ENCODE data around the gene NR6A1.

Gene NR6A1

GRCh38 chr9:124504530-124505005 is 266.5 kb downstream of the NR6A1 start:
- no peak overlapping the region for H3K4me3 ChIP-seq (replicated peaks; ENCODE audit: low read depth, low read length)
- DNase-seq (ENCODE audit: low read depth): no peak
- no peak for TF ChIP-seq CTCF (IDR thresholded peaks at IDR 0.05; ENCODE audit: low read length, missing control alignments)

- TF ChIP-seq CTCF (IDR thresholded peaks at IDR 0.05; ENCODE audit: low read length, missing control alignments): no peak
- no peak for DNase-seq (ENCODE audit: low read depth)
- no peak overlapping the region for H3K4me3 ChIP-seq (replicated peaks; ENCODE audit: low read depth, low read length)
Measured at GRCh38 chr9:124503713-124504529, 267.2 kb downstream of the NR6A1 start.

GRCh38 chr9:124502711-124503702 is 268.1 kb downstream of the NR6A1 start:
- H3K4me3 ChIP-seq (replicated peaks; ENCODE audit: low read depth, low read length): no peak overlapping the region
- TF ChIP-seq CTCF (IDR thresholded peaks at IDR 0.05; ENCODE audit: low read length, missing control alignments): no peak

GRCh38 chr9:124501771-124502320 is 269.3 kb downstream of the NR6A1 start:
- no peak overlapping the region for H3K4me3 ChIP-seq (replicated peaks; ENCODE audit: low read depth, low read length)
- no peak for TF ChIP-seq CTCF (IDR thresholded peaks at IDR 0.05; ENCODE audit: low read length, missing control alignments)
- DNase-seq (ENCODE audit: low read depth): no peak

More at GRCh38 chr9:124502711-124503702, 268.1 kb downstream of the NR6A1 start:
- peak; percentile 6 for DNase-seq (ENCODE audit: low read depth)

- TF ChIP-seq CTCF (IDR thresholded peaks at IDR 0.05; ENCODE audit: low read length, missing control alignments): no peak
- H3K4me3 ChIP-seq (replicated peaks; ENCODE audit: low read depth, low read length): no peak overlapping the region
- no peak for DNase-seq (ENCODE audit: low read depth)
Measured at GRCh38 chr9:124500796-124501611, 270.1 kb downstream of the NR6A1 start.

Data from fibroblast of pulmonary artery (primary cell).